ENCODE results near the gene ARID1A. TPM values are rescaled to one million over a fixed set of nuclear protein-coding genes. Genes with fewer than 3 reads are reported as not detected.

Gene ARID1A
- total and polyA plus RNA-seq, 2 donors (not counting 1 experiment from before 2014, with no cell fraction given): 12.9 to 16.0 TPM

GRCh38 chr1:26743426-26744059 lies 47.7 kb downstream of the ARID1A start:
- H3K4me2 ChIP-seq (ENCODE audit: extremely low read depth, insufficient read depth, low read length): no peak overlapping the region
- H3K4me3 ChIP-seq (replicated peaks in 1 of 4; ENCODE audit: control extremely low read depth in 1 of 4, insufficient read depth in 1 of 4, low read depth in 3 of 4, low read length in 4 of 4): no peak overlapping the region
- H3K9ac ChIP-seq (ENCODE audit: insufficient read depth, low read length): no peak overlapping the region
- H3K9me3 ChIP-seq (ENCODE audit: control insufficient read depth, insufficient read depth, low read depth, low read length): no peaks in the 10 kb centered on the region
- peaks cover 7% of the 10 kb centered on the region for H3K36me3 ChIP-seq (ENCODE audit: control insufficient read depth, insufficient read depth, low read length)
- TF ChIP-seq CTCF (conservative IDR thresholded peaks at IDR 0.05 in 1 of 2, IDR thresholded peaks at IDR 0.05 in 1 of 2; ENCODE audit: low read depth in 1 of 2, low read length in 2 of 2): no peak
- TF ChIP-seq EZH2 (IDR thresholded peaks at IDR 0.05; ENCODE audit: low read length, missing control alignments): no peak
- H4K20me1 ChIP-seq (ENCODE audit: control insufficient read depth, extremely low read depth, insufficient read depth, low read length): no peaks in the 10 kb centered on the region
- no peaks in the 10 kb centered on the region for H3K27me3 ChIP-seq (ENCODE audit: control insufficient read depth, insufficient read depth, low read length)
- H3K79me2 ChIP-seq (ENCODE audit: control insufficient read depth, insufficient read depth, low read length): peaks cover 42% of the 10 kb centered on the region
- peak overlapping the region; percentile 32 for H3K27ac ChIP-seq (ENCODE audit: insufficient read depth, low read length)
- no peak for DNase-seq (ENCODE audit: low read depth in 2 of 2)
- no peak overlapping the region for H2AFZ ChIP-seq (ENCODE audit: low read length)
- H3K4me1 ChIP-seq (ENCODE audit: control insufficient read depth, extremely low read depth, insufficient read depth, low read length): peaks cover 15% of the 10 kb centered on the region

GRCh38 chr1:26744075-26744959 lies 48.5 kb downstream of the ARID1A start:
- peaks cover 15% of the 10 kb centered on the region for H3K4me1 ChIP-seq (ENCODE audit: control insufficient read depth, extremely low read depth, insufficient read depth, low read length)
- no peaks in the 10 kb centered on the region for H4K20me1 ChIP-seq (ENCODE audit: control insufficient read depth, extremely low read depth, insufficient read depth, low read length)
- peak overlapping the region; percentile 49 for H3K4me2 ChIP-seq (ENCODE audit: extremely low read depth, insufficient read depth, low read length)
- TF ChIP-seq EZH2 (IDR thresholded peaks at IDR 0.05; ENCODE audit: low read length, missing control alignments): no peak
- no peak for TF ChIP-seq CTCF (conservative IDR thresholded peaks at IDR 0.05 in 1 of 2, IDR thresholded peaks at IDR 0.05 in 1 of 2; ENCODE audit: low read depth in 1 of 2, low read length in 2 of 2)
- peaks cover 44% of the 10 kb centered on the region for H3K79me2 ChIP-seq (ENCODE audit: control insufficient read depth, insufficient read depth, low read length)
- no peak overlapping the region for H3K4me3 ChIP-seq (replicated peaks in 1 of 4; ENCODE audit: control extremely low read depth in 1 of 4, insufficient read depth in 1 of 4, low read depth in 3 of 4, low read length in 4 of 4)
- no peak overlapping the region for H2AFZ ChIP-seq (ENCODE audit: low read length)
- no peaks in the 10 kb centered on the region for H3K27me3 ChIP-seq (ENCODE audit: control insufficient read depth, insufficient read depth, low read length)
- H3K36me3 ChIP-seq (ENCODE audit: control insufficient read depth, insufficient read depth, low read length): peaks cover 7% of the 10 kb centered on the region
- no peak overlapping the region for H3K9ac ChIP-seq (ENCODE audit: insufficient read depth, low read length)
- peak; percentile 82 to 94 for DNase-seq (ENCODE audit: low read depth in 2 of 2)
- H3K27ac ChIP-seq (ENCODE audit: insufficient read depth, low read length): peak overlapping the region; percentile 32
- no peaks in the 10 kb centered on the region for H3K9me3 ChIP-seq (ENCODE audit: control insufficient read depth, insufficient read depth, low read depth, low read length)

GRCh38 chr1:26745191-26745590 lies 49.4 kb downstream of the ARID1A start:
- H3K27ac ChIP-seq (ENCODE audit: insufficient read depth, low read length): peak overlapping the region; percentile 32
- H3K36me3 ChIP-seq (ENCODE audit: control insufficient read depth, insufficient read depth, low read length): peaks cover 5% of the 10 kb centered on the region
- H3K4me2 ChIP-seq (ENCODE audit: extremely low read depth, insufficient read depth, low read length): peak overlapping the region; percentile 66
- no peak overlapping the region for H3K9ac ChIP-seq (ENCODE audit: insufficient read depth, low read length)
- peaks cover 15% of the 10 kb centered on the region for H3K4me1 ChIP-seq (ENCODE audit: control insufficient read depth, extremely low read depth, insufficient read depth, low read length)
- no peaks in the 10 kb centered on the region for H3K27me3 ChIP-seq (ENCODE audit: control insufficient read depth, insufficient read depth, low read length)
- peak; percentile 28 to 78 for DNase-seq (ENCODE audit: low read depth in 2 of 2)
- no peaks in the 10 kb centered on the region for H4K20me1 ChIP-seq (ENCODE audit: control insufficient read depth, extremely low read depth, insufficient read depth, low read length)
- H2AFZ ChIP-seq (ENCODE audit: low read length): no peak overlapping the region
- H3K79me2 ChIP-seq (ENCODE audit: control insufficient read depth, insufficient read depth, low read length): peaks cover 44% of the 10 kb centered on the region
- no peaks in the 10 kb centered on the region for H3K9me3 ChIP-seq (ENCODE audit: control insufficient read depth, insufficient read depth, low read depth, low read length)
- H3K4me3 ChIP-seq (replicated peaks in 1 of 4; ENCODE audit: control extremely low read depth in 1 of 4, insufficient read depth in 1 of 4, low read depth in 3 of 4, low read length in 4 of 4): no peak overlapping the region
- TF ChIP-seq EZH2 (IDR thresholded peaks at IDR 0.05; ENCODE audit: low read length, missing control alignments) (no peak), CTCF (conservative IDR thresholded peaks at IDR 0.05 in 1 of 2, IDR thresholded peaks at IDR 0.05 in 1 of 2; ENCODE audit: low read depth in 1 of 2, low read length in 2 of 2) (no peak)
